Heart right ventricle (tissue), 16 donors: ENCODE measurements around the gene EIF4B. TPM values are rescaled to one million over a fixed set of nuclear protein-coding genes. Genes with fewer than 3 reads are reported as not detected.

ENCODE experiments used
- ATAC-seq, 8 donors: fragments of 200-7000 bp; cut with Tn5 transposase; one replicate each; pipeline ENCODE4 v1.9.1; 2020; ENCODE audit warnings: mild to moderate bottlenecking in 8 of 8, moderate library complexity in 8 of 8, moderate number of reproducible peaks in 1 of 8
- DNase-seq, 2 donors: peaks; one replicate each; pipeline ENCODE4 v3.0.0-alpha.2; 2020
- H3K27ac ChIP-seq, 10 donors: fragments of 200-600 bp; sonication (generic) in 2 of 10; one replicate each; pipeline versions ENCODE4 v1.5.0 to v1.8.0; 2020 to 2022; ENCODE audit warnings: mild to moderate bottlenecking in 3 of 10
- H3K27me3 ChIP-seq, 7 donors: fragments of 200-600 bp; one replicate each; pipeline ENCODE4 v1.8.0; 2021 to 2022; ENCODE audit warnings: mild to moderate bottlenecking in 2 of 7
- H3K36me3 ChIP-seq, 9 donors: fragments of 200-600 bp; sonication (generic) in 1 of 9; one replicate each; pipeline versions ENCODE4 v1.5.0 to v1.8.0; 2020 to 2022; ENCODE audit warnings: mild to moderate bottlenecking in 2 of 9
- H3K4me1 ChIP-seq, 9 donors: fragments of 200-600 bp; sonication (generic) in 1 of 9; one replicate each; pipeline versions ENCODE4 v1.5.0 to v1.8.0; 2020 to 2022; ENCODE audit warnings: mild to moderate bottlenecking in 4 of 9
- H3K4me3 ChIP-seq, 10 donors: fragments of 200-600 bp; sonication (generic) in 2 of 10; one replicate each; pipeline versions ENCODE4 v1.5.0 to v1.8.0; 2020 to 2022; ENCODE audit warnings: mild to moderate bottlenecking in 7 of 10, moderate library complexity in 2 of 10
- H3K9me3 ChIP-seq, 11 donors: fragments of 200-600 bp in 10 of 11; sonication (generic) in 2 of 11; one replicate each; pipeline versions ENCODE4 v1.5.0 to v1.8.0; 2013 to 2022; ENCODE audit warnings: mild to moderate bottlenecking in 2 of 11, control low read depth in 1 of 11, moderate library complexity in 1 of 11
- CTCF ChIP-seq, 9 donors: fragments of 200-600 bp; sonication (generic) in 2 of 9; IDR thresholded peaks; one replicate each; pipeline versions ENCODE4 v1.5.0 to v1.8.0; 2021 to 2022; ENCODE audit warnings: antibody characterized with exemption in 9 of 9, mild to moderate bottlenecking in 5 of 9, moderate library complexity in 1 of 9
- WGBS, 2 donors: extraction: QIAGEN DNeasy Blood & Tissue Kit; methylation state at CpG; one replicate each; pipeline ENCODE4 v1.1.7; 2013; ENCODE audit warnings: inconsistent platforms in 1 of 2; 5-methylcytosine and 5-hydroxymethylcytosine counted together
- intact Hi-C, 10 donors: fragments of 100-400 bp; cut with DNase I; formaldehyde crosslinking; loops; one replicate each; pipeline versions ENCODE4 v1.11.1 to v1.14.2; 2022
- polyA plus RNA-seq, 2 donors: library from polyadenylated mRNA; stranded (reverse); fragments of 200-250 nt; gene quantifications; one replicate each; pipeline ENCODE4 v1.2.3, GENCODE V29; 2013
- total RNA-seq, 10 donors: library from RNA; stranded (reverse); fragmentation: NEBNext Ultra II Directional in 3 of 10; extraction: Animal tissue kit (Norgen Biotek cat#: 25700) in 3 of 10; gene quantifications; one replicate each; pipeline versions ENCODE4 v1.2.1 to v1.2.4, GENCODE V29; 2021 to 2023
- donor health status: Arrhythmogenic right ventricular cardiomyopathy.
- donor health status: ischemic (EF 13 %, LVEDD 7.1; RV severe dilation, severe dysfunction).
- donor health status: healthy with polysubstance abuse.
- donor health status: DM: no; HTN: yes; CAD: no.
- donor health status: DM: no; HTN: no; CAD: no.
- donor health status: ischemic (EF 25% LVEDD 6.9; RV normal size, moderate dysfunction).
- donor health status: ischemic (EF 25% LVEDD 5.7; RV mildly dilated, moderate dysfunction).
- donor health status: healthy.
- donor health status: DM: yes; HTN: yes; CAD: no.
- donor health status: Ischemic cardiomyopathy.
- donor health status: ischemic (EF 35%, LVEDD 5.7; RV mildly dilated, moderate dysfunction).
- donor health status: nonischemic (EF 11% LVEDD 7.7; RV severe dilation, severe dysfunction).
- donor health status: DM: yes; HTN: yes; CAD: no.
- donor health status: PGD.
- donor health status: ischemic (EF 29% LVEDD 5.4; RV normal size, mild dysfunction).
- donor health status: nonischemic (EF 23%, LVEDD 6.1; RV moderate dilation, normal function).

Gene EIF4B
- total and polyA plus RNA-seq, 12 donors: 53.2 to 477 (median 423) TPM

- Histone ChIP-seq H3K36me3 (peaks cover 0 to 98% (median 42%) of the 10 kb centered on the region in 9 donors), H3K27me3 (no peaks in the 10 kb centered on the region), H3K27ac (peak overlapping the region; percentile 5 to 88 (median 74)), H3K9me3 (no peaks in the 10 kb centered on the region), H3K4me1 (peaks cover 58 to 100% (median 87%) of the 10 kb centered on the region in 9 donors), H3K4me3 (no peak overlapping the region)
- peak in 1 of 2 donors; percentile 14 for DNase-seq
- WGBS, 2 donors: 62 to 76% methylated on average over 11 of the region's 11 CpGs
- intact Hi-C loops: loop anchor here (1.0 to 10.0 kb wide), 8 partner anchors 7 to 132 kb away; partner anchors contain the start of genes SOAT2 (in 2 of the 10) and IGFBP6 (in 1 of the 10)
- ATAC-seq: peak in 4 of 8 donors; percentile 0 to 1 (median 0)
- no peak for TF ChIP-seq CTCF (IDR thresholded peaks at IDR 0.05)
Observed at GRCh38 chr12:53064613-53065436, 58.6 kb downstream of the EIF4B start.

GRCh38 chr12:53065470-53065869 lies 59.2 kb downstream of the EIF4B start:
- peak in 1 of 2 donors; percentile 11 for DNase-seq
- Histone ChIP-seq H3K4me1 (peaks cover 62 to 100% (median 89%) of the 10 kb centered on the region in 9 donors), H3K36me3 (peaks cover 0 to 98% (median 35%) of the 10 kb centered on the region in 9 donors)

GRCh38 chr12:53065975-53066931 lies 60.0 kb downstream of the EIF4B start:
- no peak overlapping the region for H3K4me3 ChIP-seq
- peak; percentile 87 to 96 (median 90) for TF ChIP-seq CTCF (IDR thresholded peaks at IDR 0.05)

More at GRCh38 chr12:53065470-53065869, 59.2 kb downstream of the EIF4B start:
- Histone ChIP-seq H3K27ac (peak overlapping the region in 9 of 10 donors; percentile 17 to 88 (median 78)), H3K4me3 (no peak overlapping the region), H3K27me3 (no peaks in the 10 kb centered on the region), H3K9me3 (no peaks in the 10 kb centered on the region)
- 64 to 71% methylated on average over 7 of the region's 7 CpGs for WGBS, 2 donors
- intact Hi-C loops: loop anchor here (2.0 to 10.0 kb wide), 6 partner anchors 33 to 132 kb away; partner anchors contain the start of gene SOAT2 (in 2 of the 10)
- TF ChIP-seq CTCF (IDR thresholded peaks at IDR 0.05): no peak
- ATAC-seq: peak in 5 of 8 donors; percentile 0 to 3 (median 1)

More at GRCh38 chr12:53065975-53066931, 60.0 kb downstream of the EIF4B start:
- 30 to 31% methylated on average over 24 of the region's 24 CpGs for WGBS, 2 donors
- Histone ChIP-seq H3K4me1 (peaks cover 62 to 100% (median 87%) of the 10 kb centered on the region in 9 donors), H3K27me3 (no peaks in the 10 kb centered on the region), H3K27ac (peak overlapping the region in 9 of 10 donors; percentile 17 to 88 (median 78)), H3K9me3 (no peaks in the 10 kb centered on the region), H3K36me3 (peaks cover 0 to 96% (median 34%) of the 10 kb centered on the region in 9 donors)
- peak; percentile 82 to 86 for DNase-seq
- peak; percentile 56 to 77 (median 66) for ATAC-seq
- intact Hi-C loops: loop anchor here (1.0 to 10.0 kb wide), 7 partner anchors 33 to 131 kb away; partner anchors contain the start of gene SOAT2 (in 2 of the 10)
